Measurements from ENCODE around the gene HSD11B1. TPM values are rescaled to one million over a fixed set of nuclear protein-coding genes. Genes with fewer than 3 reads are reported as not detected.

Gene HSD11B1
- total and polyA plus RNA-seq, 7 donors: 1.0 to 3.0 (median 1.4) TPM

DNA sequence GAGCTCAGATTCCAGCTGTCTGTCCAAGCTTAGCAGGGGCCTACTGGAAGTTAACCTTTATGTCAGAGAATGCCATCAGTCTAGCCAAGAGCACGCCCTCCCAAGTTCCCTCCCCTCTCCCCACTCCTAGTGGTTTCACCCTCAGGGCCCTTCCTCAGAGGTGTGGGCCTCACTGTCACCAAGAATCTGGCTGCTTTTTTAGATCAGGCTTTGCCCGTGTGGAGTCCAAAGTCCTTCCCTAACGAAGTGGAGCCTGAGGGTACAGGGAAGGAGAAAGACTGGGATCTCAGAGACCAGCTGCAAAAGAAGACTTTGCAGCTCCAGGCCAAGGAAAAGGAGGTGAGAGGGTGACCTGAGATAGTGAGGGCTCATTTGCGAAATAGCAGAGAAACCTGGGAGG, 75.6 kb downstream of the HSD11B1 start:
- ATAC-seq (no peak), DNase-seq (no peak)
- WGBS, 3 donors: 83 to 94% (median 93%) methylated on average over 4 of the region's 4 CpGs
- Histone ChIP-seq H3K27ac (no peak overlapping the region), H3K36me3 (ENCODE audit: insufficient read depth in 1 of 2, low read depth in 1 of 2) (peaks cover 0 to 4% of the 10 kb centered on the region in 2 donors), H3K4me1 (peaks cover 11% of the 10 kb centered on the region), H3K9me3 (no peaks in the 10 kb centered on the region), H3K27me3 (ENCODE audit: insufficient read depth in 3 of 3, low read length in 2 of 3) (no peaks in the 10 kb centered on the region), H3K4me3 (no peak overlapping the region)
- intact Hi-C loops (cut with DNase I): no loop called here
- TF ChIP-seq, protein P1, sequence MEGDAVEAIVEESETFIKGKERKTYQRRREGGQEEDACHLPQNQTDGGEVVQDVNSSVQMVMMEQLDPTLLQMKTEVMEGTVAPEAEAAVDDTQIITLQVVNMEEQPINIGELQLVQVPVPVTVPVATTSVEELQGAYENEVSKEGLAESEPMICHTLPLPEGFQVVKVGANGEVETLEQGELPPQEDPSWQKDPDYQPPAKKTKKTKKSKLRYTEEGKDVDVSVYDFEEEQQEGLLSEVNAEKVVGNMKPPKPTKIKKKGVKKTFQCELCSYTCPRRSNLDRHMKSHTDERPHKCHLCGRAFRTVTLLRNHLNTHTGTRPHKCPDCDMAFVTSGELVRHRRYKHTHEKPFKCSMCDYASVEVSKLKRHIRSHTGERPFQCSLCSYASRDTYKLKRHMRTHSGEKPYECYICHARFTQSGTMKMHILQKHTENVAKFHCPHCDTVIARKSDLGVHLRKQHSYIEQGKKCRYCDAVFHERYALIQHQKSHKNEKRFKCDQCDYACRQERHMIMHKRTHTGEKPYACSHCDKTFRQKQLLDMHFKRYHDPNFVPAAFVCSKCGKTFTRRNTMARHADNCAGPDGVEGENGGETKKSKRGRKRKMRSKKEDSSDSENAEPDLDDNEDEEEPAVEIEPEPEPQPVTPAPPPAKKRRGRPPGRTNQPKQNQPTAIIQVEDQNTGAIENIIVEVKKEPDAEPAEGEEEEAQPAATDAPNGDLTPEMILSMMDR (IDR thresholded peaks at IDR 0.05): no peak

DNA sequence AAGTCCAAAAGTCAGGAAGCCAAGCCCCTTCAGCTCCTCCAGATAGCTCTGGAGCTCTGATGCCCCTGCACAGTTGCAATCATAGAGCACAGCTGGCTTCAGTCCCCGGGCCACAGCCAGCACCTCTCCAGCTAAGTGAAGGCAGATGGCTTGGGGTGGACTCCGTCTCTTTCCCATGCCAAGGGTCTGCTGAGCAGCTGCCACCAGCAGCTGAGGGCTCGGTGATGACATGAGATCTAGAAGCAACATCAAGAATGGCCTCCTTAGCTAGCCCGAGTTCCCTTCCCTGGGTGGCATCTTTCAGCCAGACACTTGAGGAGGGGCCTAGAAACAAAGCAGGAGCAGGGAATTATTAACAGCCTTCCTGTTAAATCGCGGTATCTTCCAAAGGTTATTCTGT, 78.7 kb downstream of the HSD11B1 start:
- 29 to 38% (median 32%) methylated on average over 6 of the region's 6 CpGs for WGBS, 3 donors
- Histone ChIP-seq H3K4me1 (peaks cover 11% of the 10 kb centered on the region), H3K36me3 (ENCODE audit: insufficient read depth in 1 of 2, low read depth in 1 of 2) (peaks cover 0 to 4% of the 10 kb centered on the region in 2 donors), H3K27ac (no peak overlapping the region), H3K4me3 (peak overlapping the region; percentile 86), H3K9me3 (no peaks in the 10 kb centered on the region), H3K27me3 (ENCODE audit: insufficient read depth in 3 of 3, low read length in 2 of 3) (peaks cover 0 to 13% (median 4%) of the 10 kb centered on the region in 3 donors)
- TF ChIP-seq, protein P1 (IDR thresholded peaks at IDR 0.05): no peak
- intact Hi-C loops (cut with DNase I): no loop called here
- no peak for ATAC-seq
- DNase-seq: no peak

Other genes with a start within 250 kb of the HSD11B1 start
- under 1 TPM in 2 of 4 donors, not detected in 2; 0.42 to 0.50 TPM for gene CAMK1G, start 121.1 kb upstream of the HSD11B1 start, total RNA-seq
- gene CAMK1G, start 121.1 kb upstream of the HSD11B1 start, polyA plus RNA-seq: 1 to 10 TPM in 1 of 3 donors, under 1 TPM in 1, not detected in 1; 0.04 to 1.4 TPM
- 1 to 10 TPM in 3 of 4 donors, under 1 TPM in 1; 0.88 to 2.7 (median 1.8) TPM for gene LAMB3, start 52.4 kb upstream of the HSD11B1 start, total RNA-seq
- 1 to 10 TPM in 2 of 3 donors, under 1 TPM in 1; 0.98 to 2.6 (median 2.0) TPM for gene LAMB3, start 52.4 kb upstream of the HSD11B1 start, polyA plus RNA-seq
- gene G0S2, start 29.4 kb upstream of the HSD11B1 start, total RNA-seq: 100 to 1,000 TPM in 2 of 4 donors, 10 to 100 TPM in 2; 50.0 to 468 (median 92.8) TPM
- 100 to 1,000 TPM in 1 of 3 donors, 10 to 100 TPM in 2; 49.9 to 561 (median 89.0) TPM for gene G0S2, start 29.4 kb upstream of the HSD11B1 start, polyA plus RNA-seq
- 1 to 10 TPM in 3 of 4 donors, under 1 TPM in 1; 0.84 to 2.0 (median 1.8) TPM for gene TRAF3IP3, start 51.2 kb downstream of the HSD11B1 start, total RNA-seq
- gene TRAF3IP3, start 51.2 kb downstream of the HSD11B1 start, polyA plus RNA-seq: under 1 TPM; 0.23 to 0.35 (median 0.27) TPM
- 1 to 10 TPM in 2 of 4 donors, under 1 TPM in 2; 0.54 to 1.4 (median 0.99) TPM for gene C1orf74, start 79.7 kb downstream of the HSD11B1 start, total RNA-seq
- gene C1orf74, start 79.7 kb downstream of the HSD11B1 start, polyA plus RNA-seq: 1 to 10 TPM in 2 of 3 donors, under 1 TPM in 1; 0.45 to 1.8 (median 1.6) TPM
- 1 to 10 TPM in 2 of 4 donors, under 1 TPM in 1, not detected in 1; 0.32 to 5.1 (median 1.1) TPM for gene IRF6, start 101.3 kb downstream of the HSD11B1 start, total RNA-seq
- under 1 TPM; 0.26 to 0.42 (median 0.31) TPM for gene IRF6, start 101.3 kb downstream of the HSD11B1 start, polyA plus RNA-seq
- gene UTP25, start 123.1 kb downstream of the HSD11B1 start, total RNA-seq: 1 to 10 TPM; 3.2 to 5.4 (median 4.2) TPM
- 1 to 10 TPM; 1.9 to 5.2 (median 3.9) TPM for gene UTP25, start 123.1 kb downstream of the HSD11B1 start, polyA plus RNA-seq
- under 1 TPM in 2 of 4 donors, not detected in 2; 0.06 to 0.18 TPM for gene SYT14, start 233.4 kb downstream of the HSD11B1 start, total RNA-seq
- gene SYT14, start 233.4 kb downstream of the HSD11B1 start, polyA plus RNA-seq: under 1 TPM in 2 of 3 donors, not detected in 1; under 0.01 to 0.01 TPM